Colonic mucosa (tissue), 4 donors: ENCODE results near the gene TCF7L1. TPM values are rescaled to one million over a fixed set of nuclear protein-coding genes. Genes with fewer than 3 reads are reported as not detected.

Source experiments
- DNase-seq: peaks from one replicate; pipeline ENCODE4 v3.0.0-alpha.2; 2020
- H3K27ac ChIP-seq: fragments of 200-600 bp; one replicate; pipeline ENCODE4 v1.8.0; 2021
- H3K27me3 ChIP-seq: fragments of 200-600 bp; one replicate; pipeline ENCODE4 v1.8.0; 2021
- H3K36me3 ChIP-seq: fragments of 200-600 bp; one replicate; pipeline ENCODE4 v1.8.0; 2021
- H3K4me1 ChIP-seq: fragments of 200-600 bp; one replicate; pipeline ENCODE4 v1.8.0; 2021; ENCODE audit warnings: mild to moderate bottlenecking
- H3K4me3 ChIP-seq: fragments of 200-600 bp; one replicate; pipeline ENCODE4 v1.8.0; 2021
- H3K9ac ChIP-seq, 2 donors: one replicate each; pipeline ENCODE4 v1.7.0; 2013; ENCODE audit warnings: control low read depth in 2 of 2, low read depth in 2 of 2, low read length in 2 of 2
- H3K9me3 ChIP-seq: fragments of 200-600 bp; one replicate; pipeline ENCODE4 v1.8.0; 2021
- intact Hi-C: fragments of 100-400 bp; cut with DNase I; formaldehyde crosslinking; loops from one replicate; pipeline ENCODE4 v1.14.1; 2022
- total RNA-seq, 2 donors: library from RNA; stranded (reverse); fragmentation: NEBNext Ultra II Directional in 1 of 2; extraction: Animal tissue kit (Norgen Biotek cat#: 25700) in 1 of 2; gene quantifications; one replicate each; pipeline ENCODE4 v1.2.1, GENCODE V29; 2021
- TF ChIP-seq, protein P1 (sequence below): fragments of 200-600 bp; IDR thresholded peaks from one replicate; pipeline ENCODE4 v1.8.0; 2022; ENCODE audit warnings: antibody characterized with exemption, mild to moderate bottlenecking
- donor health status: healthy.
- donor health status: DM: no; HTN: no; CAD: no.
- donor health status: DM: no; HTN: no; CAD: no.

TCF7L1 gene
- total RNA-seq, 2 donors from 2014 or later, result 0.99 to 3.2 TPM

GRCh38 chr2:85180322-85181133 is 47.3 kb downstream of the TCF7L1 start:
- no peak for DNase-seq
- Histone ChIP-seq H3K9me3 (no peaks in the 10 kb centered on the region), H3K27ac (no peak overlapping the region), H3K27me3 (no peaks in the 10 kb centered on the region), H3K4me3 (no peak overlapping the region), H3K9ac (no peak overlapping the region), H3K36me3 (no peaks in the 10 kb centered on the region), H3K4me1 (no peaks in the 10 kb centered on the region)
- intact Hi-C loops, result no loop called here
- TF ChIP-seq, protein P1, sequence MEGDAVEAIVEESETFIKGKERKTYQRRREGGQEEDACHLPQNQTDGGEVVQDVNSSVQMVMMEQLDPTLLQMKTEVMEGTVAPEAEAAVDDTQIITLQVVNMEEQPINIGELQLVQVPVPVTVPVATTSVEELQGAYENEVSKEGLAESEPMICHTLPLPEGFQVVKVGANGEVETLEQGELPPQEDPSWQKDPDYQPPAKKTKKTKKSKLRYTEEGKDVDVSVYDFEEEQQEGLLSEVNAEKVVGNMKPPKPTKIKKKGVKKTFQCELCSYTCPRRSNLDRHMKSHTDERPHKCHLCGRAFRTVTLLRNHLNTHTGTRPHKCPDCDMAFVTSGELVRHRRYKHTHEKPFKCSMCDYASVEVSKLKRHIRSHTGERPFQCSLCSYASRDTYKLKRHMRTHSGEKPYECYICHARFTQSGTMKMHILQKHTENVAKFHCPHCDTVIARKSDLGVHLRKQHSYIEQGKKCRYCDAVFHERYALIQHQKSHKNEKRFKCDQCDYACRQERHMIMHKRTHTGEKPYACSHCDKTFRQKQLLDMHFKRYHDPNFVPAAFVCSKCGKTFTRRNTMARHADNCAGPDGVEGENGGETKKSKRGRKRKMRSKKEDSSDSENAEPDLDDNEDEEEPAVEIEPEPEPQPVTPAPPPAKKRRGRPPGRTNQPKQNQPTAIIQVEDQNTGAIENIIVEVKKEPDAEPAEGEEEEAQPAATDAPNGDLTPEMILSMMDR, result no peak

GRCh38 chr2:85181134-85181631 is 48.0 kb downstream of the TCF7L1 start:
- DNase-seq, result no peak
- no peak overlapping the region for H3K4me3 ChIP-seq
- TF ChIP-seq, protein P1, result no peak
- H3K4me1 ChIP-seq, result no peaks in the 10 kb centered on the region
- H3K36me3 ChIP-seq, result no peaks in the 10 kb centered on the region
- no peak overlapping the region for H3K9ac ChIP-seq
- intact Hi-C loops, result no loop called here
- no peaks in the 10 kb centered on the region for H3K9me3 ChIP-seq
- H3K27ac ChIP-seq, result no peak overlapping the region
- no peaks in the 10 kb centered on the region for H3K27me3 ChIP-seq

DNA sequence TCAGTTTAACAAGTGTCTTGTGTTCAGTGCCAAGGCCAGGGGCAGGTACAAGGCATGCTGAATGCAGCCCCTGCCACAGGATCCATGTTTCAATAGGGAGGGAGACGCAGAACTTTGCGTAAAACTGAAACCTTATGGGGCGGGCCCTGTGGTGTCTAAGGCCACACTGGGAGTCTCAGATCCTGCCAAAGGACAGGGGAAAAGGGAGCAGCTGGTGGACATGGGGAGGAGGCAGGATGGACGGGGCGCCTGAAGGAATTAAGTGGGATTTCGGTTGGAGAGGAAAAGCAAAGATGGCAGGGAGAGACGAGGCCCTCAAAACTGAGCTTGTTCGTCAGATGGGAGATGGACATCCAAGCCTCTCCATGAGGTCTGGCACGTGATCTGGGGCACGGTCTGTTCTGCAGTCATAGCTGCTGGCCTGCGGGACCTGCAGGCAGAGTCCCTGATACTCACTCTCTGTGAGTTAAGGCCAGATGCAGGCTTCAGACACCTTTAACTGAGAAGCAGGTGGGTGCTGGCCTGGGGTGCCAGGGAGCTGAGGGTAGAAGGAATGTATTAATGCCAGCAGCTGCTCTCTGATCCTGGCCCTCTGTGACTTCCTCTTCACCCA is 48.8 kb downstream of the TCF7L1 start:
- intact Hi-C loops, result no loop called here
- TF ChIP-seq, protein P1, result no peak

GRCh38 chr2:85183076-85183475 is 49.9 kb downstream of the TCF7L1 start:
- Histone ChIP-seq H3K27me3 (no peaks in the 10 kb centered on the region), H3K9me3 (no peaks in the 10 kb centered on the region), H3K4me3 (no peak overlapping the region), H3K4me1 (no peaks in the 10 kb centered on the region), H3K36me3 (no peaks in the 10 kb centered on the region), H3K27ac (no peak overlapping the region), H3K9ac (no peak overlapping the region)
- intact Hi-C loops, result no loop called here
- TF ChIP-seq, protein P1, result no peak
- DNase-seq, result no peak

More for the DNA sequence above, 48.8 kb downstream of the TCF7L1 start:
- Histone ChIP-seq H3K9me3 (no peaks in the 10 kb centered on the region), H3K36me3 (no peaks in the 10 kb centered on the region), H3K4me1 (no peaks in the 10 kb centered on the region), H3K9ac (no peak overlapping the region), H3K4me3 (no peak overlapping the region), H3K27ac (no peak overlapping the region), H3K27me3 (no peaks in the 10 kb centered on the region)
- DNase-seq, result no peak

DNA sequence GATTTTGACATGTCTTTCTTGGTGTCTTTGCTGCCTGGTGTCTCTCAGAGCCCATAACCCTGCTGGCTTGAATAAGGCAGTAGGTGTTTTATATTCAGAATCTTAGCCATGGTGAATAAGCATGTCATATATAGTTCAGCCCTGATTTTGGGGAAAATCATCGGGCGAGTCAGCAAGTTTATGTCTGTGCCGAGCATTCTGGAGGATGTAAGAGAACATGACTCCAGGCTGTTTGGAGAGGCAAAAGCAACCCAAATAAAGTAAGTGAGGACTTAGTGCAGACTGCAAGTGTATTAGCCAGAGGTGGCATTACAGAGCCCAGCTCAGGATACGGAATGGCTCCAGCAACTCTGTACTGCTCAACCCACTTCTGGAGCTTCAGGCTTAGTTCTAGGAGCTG is 50.3 kb downstream of the TCF7L1 start:
- TF ChIP-seq, protein P1, result no peak
- no peak for DNase-seq
- no peak overlapping the region for H3K9ac ChIP-seq
- H3K4me1 ChIP-seq, result no peaks in the 10 kb centered on the region
- H3K4me3 ChIP-seq, result no peak overlapping the region
- H3K27ac ChIP-seq, result no peak overlapping the region
- no peaks in the 10 kb centered on the region for H3K9me3 ChIP-seq
- intact Hi-C loops, result no loop called here
- H3K27me3 ChIP-seq, result no peaks in the 10 kb centered on the region
- H3K36me3 ChIP-seq, result no peaks in the 10 kb centered on the region
